ENCODE measurements around the gene ALLC. TPM values are rescaled to one million over a fixed set of nuclear protein-coding genes. Genes with fewer than 3 reads are reported as not detected.

The ALLC gene
- total and polyA plus RNA-seq, 9 of the 15 experiments (the other 6 are each of a cell fraction or from before 2014, with no cell fraction given): not detected

DNA sequence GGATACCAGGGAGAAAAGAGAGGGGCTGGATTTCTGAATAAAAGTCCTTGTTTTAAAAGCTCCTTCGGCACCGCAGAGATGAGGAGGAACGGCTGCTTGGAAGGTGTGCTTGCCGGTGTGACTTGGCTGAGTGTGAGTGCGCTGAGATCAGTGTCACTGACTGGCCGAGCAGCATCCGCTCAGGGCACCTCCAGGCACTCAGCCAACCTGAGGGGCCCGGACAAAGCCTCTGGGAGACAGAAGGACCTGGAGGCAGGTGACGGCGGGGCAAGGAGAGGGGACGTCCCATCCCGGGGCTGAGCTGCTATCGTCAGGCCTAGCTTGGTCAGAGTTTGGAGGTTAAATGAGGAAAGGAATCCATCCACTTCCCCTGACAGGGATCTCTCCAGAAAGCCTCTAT is 16.8 kb upstream of the ALLC start:
- BruUV-seq (replicated peaks): no TSS peak
- WGBS (ENCODE audit: insufficient coverage, low coverage, missing lambda C conversion rate): 25% methylated on average over 9 of the region's 13 CpGs
- no peak overlapping the region for H3K9ac ChIP-seq (ENCODE audit: insufficient read depth in 1 of 2, low read depth in 2 of 2, low read length in 2 of 2)
- intact Hi-C loops (cut with micrococcal nuclease): no loop called here
- TF ChIP-seq MYNN (IDR thresholded peaks at IDR 0.05): peak; percentile 67
- TF ChIP-seq MYNN (CRISPR knock-in tag; IDR thresholded peaks at IDR 0.05): no peak
- TF ChIP-seq HDAC2 (IDR thresholded peaks at IDR 0.05): no peak
- no peak for TF ChIP-seq TCF3 (CRISPR knock-in tag; IDR thresholded peaks at IDR 0.05)
- TF ChIP-seq, protein P1, sequence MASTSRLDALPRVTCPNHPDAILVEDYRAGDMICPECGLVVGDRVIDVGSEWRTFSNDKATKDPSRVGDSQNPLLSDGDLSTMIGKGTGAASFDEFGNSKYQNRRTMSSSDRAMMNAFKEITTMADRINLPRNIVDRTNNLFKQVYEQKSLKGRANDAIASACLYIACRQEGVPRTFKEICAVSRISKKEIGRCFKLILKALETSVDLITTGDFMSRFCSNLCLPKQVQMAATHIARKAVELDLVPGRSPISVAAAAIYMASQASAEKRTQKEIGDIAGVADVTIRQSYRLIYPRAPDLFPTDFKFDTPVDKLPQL (IDR thresholded peaks at IDR 0.05; ENCODE audit: extremely low read depth, insufficient read length): no peak
- in situ Hi-C loops (cut with MboI): no loop called here
- H3K79me2 ChIP-seq (ENCODE audit: control insufficient read depth, insufficient read depth, low read length): no peaks in the 10 kb centered on the region
- no peak overlapping the region for H2AFZ ChIP-seq (ENCODE audit: low read depth, low read length)
- no peak for FAIRE-seq
- H3K9me1 ChIP-seq (ENCODE audit: control insufficient read depth, insufficient read depth, low read length): no peaks in the 10 kb centered on the region
- peaks cover 59 to 85% of the 10 kb centered on the region in 2 experiments for H3K27me3 ChIP-seq (ENCODE audit: control insufficient read depth in 2 of 2, insufficient read depth in 2 of 2, low read length in 2 of 2)
- peaks cover 12% of the 10 kb centered on the region; the same call in 1 of the 2 replicates for H4K20me1 ChIP-seq (replicated peaks; ENCODE audit: control insufficient read depth, insufficient read depth, low read length)
- peaks cover 0 to 28% of the 10 kb centered on the region in 2 experiments; a peak in 2 of 5 replicates for H3K4me1 ChIP-seq (replicated peaks in 1 of 2; ENCODE audit: control insufficient read depth in 2 of 2, insufficient read depth in 2 of 2, low read length in 2 of 2)
- CTCF ChIA-PET (ENCODE audit: low intra/inter-chr PET ratio): no interaction called here
- H3K27ac ChIP-seq (ENCODE audit: extremely low read depth, low read depth, low read length): no peak overlapping the region
- no peaks in the 10 kb centered on the region for H3K36me3 ChIP-seq (ENCODE audit: control insufficient read depth, insufficient read depth, low read length)
- DNase-seq (ENCODE audit: extremely low read depth in 1 of 4, low spot score in 3 of 4): no peak
- H3K9me3 ChIP-seq (replicated peaks; ENCODE audit: control insufficient read depth, insufficient read depth, low read depth, low read length): 0 out of 2 replicates have a peak, but pooled peaks cover 2% of the 10 kb centered on the region
- POLR2A ChIA-PET: interaction anchor here (0.7 kb wide), 1 partner anchor 540 kb away, joined by 3 read pairs; no protein-coding TSS in a partner anchor
- no peak for ATAC-seq
- no peak overlapping the region for H3K4me3 ChIP-seq
- H3K4me2 ChIP-seq (ENCODE audit: insufficient read depth, low read length): no peak overlapping the region

Measured in K562 (cell line).